Measurements from ENCODE around the gene HRH1.
"Not testable (repeated sequence)": the region's sequence is repeated elsewhere in the genome, so short reads cannot be mapped to it uniquely, and the experiment has no call there.

Gene HRH1, protein sequence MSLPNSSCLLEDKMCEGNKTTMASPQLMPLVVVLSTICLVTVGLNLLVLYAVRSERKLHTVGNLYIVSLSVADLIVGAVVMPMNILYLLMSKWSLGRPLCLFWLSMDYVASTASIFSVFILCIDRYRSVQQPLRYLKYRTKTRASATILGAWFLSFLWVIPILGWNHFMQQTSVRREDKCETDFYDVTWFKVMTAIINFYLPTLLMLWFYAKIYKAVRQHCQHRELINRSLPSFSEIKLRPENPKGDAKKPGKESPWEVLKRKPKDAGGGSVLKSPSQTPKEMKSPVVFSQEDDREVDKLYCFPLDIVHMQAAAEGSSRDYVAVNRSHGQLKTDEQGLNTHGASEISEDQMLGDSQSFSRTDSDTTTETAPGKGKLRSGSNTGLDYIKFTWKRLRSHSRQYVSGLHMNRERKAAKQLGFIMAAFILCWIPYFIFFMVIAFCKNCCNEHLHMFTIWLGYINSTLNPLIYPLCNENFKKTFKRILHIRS

DNA sequence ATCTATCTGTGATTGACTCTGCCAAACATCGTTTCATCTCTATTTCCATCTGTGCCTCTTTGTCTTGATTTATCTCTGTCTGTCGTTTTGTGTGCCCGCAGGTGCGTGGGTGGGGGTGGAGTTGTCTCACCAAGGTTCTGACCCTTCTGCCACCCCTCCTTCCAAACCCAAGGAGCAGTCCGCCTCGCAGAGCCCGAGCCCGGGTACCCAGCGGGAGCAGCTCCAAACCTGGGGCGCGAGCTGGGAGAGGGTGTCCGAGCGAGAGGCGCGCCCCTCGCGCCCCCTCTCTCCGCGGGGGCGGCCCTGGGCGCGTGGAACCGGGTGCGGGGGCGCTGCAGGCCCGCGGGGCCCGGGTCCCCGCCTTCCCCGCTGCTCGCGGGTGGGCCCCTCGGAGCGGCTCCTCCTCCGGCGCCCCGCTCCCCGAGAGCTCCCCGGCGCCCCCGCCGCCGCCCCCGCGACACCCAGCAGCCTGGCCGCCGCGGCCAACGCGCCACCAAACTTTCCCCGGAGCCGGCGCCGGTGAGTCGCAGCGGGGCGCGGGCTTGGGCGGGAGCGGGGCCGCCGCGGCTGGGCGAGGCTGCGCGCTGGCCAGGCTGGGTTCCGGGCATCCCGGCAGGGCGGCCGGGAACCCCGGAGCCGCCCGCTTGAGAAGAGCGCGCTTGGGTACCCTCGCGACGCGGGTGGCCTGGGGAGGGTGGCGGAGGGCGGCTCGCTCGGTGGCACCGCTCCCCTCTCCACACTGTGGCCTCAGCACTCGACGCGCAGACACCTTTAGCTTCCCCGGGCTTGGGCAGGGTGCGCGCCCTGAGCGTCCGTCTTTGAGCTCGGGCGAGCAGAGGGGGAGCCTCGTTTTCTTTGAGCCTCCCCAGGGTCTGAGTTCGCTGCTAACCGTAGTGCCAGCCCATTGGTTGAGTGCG is at the start of gene HRH1:
Gene HRH1 (plus strand): TSS at position 458 of the 917 bp plus-strand sequence. CDS start 104,545 bp downstream, outside the sequence.
- peak within 1 kb of the TSS; percentile 49 for H3K4me3 ChIP-seq
- peak within 1 kb of the TSS; percentile 72 for H3K4me2 ChIP-seq
- no peaks in the 10 kb centered on the region for H3K9me3 ChIP-seq
- H3K27me3 ChIP-seq, result peaks cover 68% of the 10 kb centered on the region
- H3K4me1 ChIP-seq, result peaks cover 18% of the 10 kb centered on the region; the same call in 1 of the 2 replicates
- H4K20me1 ChIP-seq, result peaks cover 28% of the 10 kb centered on the region; the same call in 1 of the 2 replicates
- H3K36me3 ChIP-seq, result no peaks in the 10 kb centered on the region
- no peak within 1 kb of the TSS for H3K9ac ChIP-seq
- H3K27ac ChIP-seq, result no peak within 1 kb of the TSS
- no peak for TF ChIP-seq Cebpa-rat (IDR thresholded peaks at IDR 0.05)

DNA sequence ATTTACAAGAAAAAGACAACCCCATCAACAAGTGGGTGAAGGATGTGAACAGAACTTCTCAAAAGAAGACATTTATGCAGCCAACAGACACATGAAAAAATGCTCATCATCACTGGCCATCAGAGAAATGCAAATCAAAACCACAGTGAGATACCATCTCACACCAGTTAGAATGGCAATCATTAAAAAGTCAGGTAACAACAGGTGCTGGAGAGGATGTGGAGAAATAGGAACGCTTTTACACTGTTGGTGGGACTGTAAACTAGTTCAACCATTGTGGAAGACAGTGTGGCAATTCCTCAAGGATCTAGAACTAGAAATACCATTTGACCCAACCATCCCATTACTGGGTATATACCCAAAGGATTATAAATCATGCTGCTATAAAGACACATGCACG is 41.0 kb upstream of the HRH1 start:
- H3K4me2 ChIP-seq, H4K20me1 ChIP-seq, H3K9ac ChIP-seq, H3K4me1 ChIP-seq, H3K27ac ChIP-seq, H3K4me3 ChIP-seq, H3K36me3 ChIP-seq, H3K9me3 ChIP-seq, H3K27me3 ChIP-seq: not testable (repeated sequence)

DNA sequence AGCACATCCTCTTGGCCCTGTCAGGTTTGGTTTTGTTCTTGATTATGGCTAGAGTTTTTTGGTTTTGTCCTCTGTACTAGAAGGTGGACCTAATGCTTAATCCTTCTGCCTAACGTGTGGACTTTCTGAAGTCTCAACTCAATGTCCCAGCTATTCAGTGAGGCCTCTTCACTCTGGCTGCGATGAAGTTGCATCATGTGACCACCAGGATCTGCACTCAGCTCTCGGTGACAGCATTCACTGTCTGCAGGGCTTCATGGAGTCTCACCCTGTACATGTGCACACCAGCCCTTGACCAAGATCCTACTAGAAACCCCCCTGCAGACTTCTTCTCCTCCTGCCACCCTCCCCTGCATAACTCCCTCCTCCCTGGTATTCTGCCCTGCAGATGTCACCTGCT is 38.7 kb upstream of the HRH1 start:
- H3K4me2 ChIP-seq, result no peak overlapping the region
- H3K27me3 ChIP-seq, result no peaks in the 10 kb centered on the region
- no peaks in the 10 kb centered on the region for H3K36me3 ChIP-seq
- H3K9me3 ChIP-seq, result peaks cover 8% of the 10 kb centered on the region
- no peak overlapping the region for H3K9ac ChIP-seq
- H3K27ac ChIP-seq, result no peak overlapping the region
- H3K4me1 ChIP-seq, result peaks cover 14% of the 10 kb centered on the region
- H4K20me1 ChIP-seq, result no peaks in the 10 kb centered on the region
- H3K4me3 ChIP-seq, result no peak overlapping the region
- TF ChIP-seq Cebpa-rat (IDR thresholded peaks at IDR 0.05), result no peak

DNA sequence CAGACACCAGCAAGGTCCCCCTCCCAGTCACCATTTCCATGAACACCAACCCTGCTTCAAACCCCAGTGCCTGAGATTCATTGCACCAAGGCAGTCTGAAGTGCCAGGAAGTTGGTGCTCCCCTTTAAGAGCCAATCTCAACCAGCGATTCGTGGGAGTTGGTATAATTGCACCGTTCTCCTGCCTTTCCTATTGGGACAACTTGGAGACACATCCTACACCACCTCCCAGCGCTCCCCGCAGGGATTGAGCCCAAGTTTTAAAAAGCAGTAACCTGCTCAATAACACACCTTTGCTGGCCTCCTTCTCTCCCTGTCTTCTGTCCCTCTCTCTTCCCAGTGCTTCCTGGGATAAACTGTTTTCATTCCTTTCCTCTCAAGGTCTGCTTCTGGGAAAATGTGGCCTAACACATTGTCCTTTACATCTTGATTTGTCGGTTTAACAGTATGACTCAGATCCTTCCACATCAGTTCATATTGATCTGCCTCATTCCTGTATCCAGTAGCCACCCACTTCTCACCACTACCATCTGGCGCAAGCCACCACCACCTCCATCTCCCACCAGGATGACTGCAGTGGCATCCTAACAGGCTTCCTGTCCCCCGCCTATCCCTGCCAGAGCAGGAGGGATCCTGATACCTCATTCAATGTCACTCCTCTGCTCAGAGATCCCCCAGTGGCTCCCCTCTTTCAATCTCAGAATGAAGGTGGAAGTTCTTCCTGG is 37.8 kb upstream of the HRH1 start:
- no peak for TF ChIP-seq Cebpa-rat (IDR thresholded peaks at IDR 0.05)
- no peaks in the 10 kb centered on the region for H3K36me3 ChIP-seq
- no peaks in the 10 kb centered on the region for H4K20me1 ChIP-seq

DNA sequence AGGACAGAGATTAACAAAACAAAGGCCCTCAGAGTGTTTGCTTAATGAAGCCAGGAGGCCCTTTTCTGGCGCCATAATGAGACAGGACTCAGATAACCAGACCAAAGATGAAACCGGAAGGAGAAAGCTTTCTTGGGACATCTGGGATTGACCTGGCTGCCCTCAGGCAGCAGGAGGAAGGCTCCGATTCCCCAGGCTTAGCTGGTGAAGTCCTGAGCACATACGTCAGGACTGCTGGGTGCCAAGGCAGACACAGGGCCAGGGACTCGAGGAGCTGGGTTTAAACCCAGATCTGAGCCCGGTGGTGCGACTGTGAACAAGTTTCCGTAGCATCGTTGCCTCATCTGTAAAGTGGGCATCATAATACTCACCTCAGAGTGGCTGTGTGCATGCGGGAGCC is 36.7 kb upstream of the HRH1 start:
- H3K9ac ChIP-seq, result no peak overlapping the region
- peaks cover 8% of the 10 kb centered on the region for H3K9me3 ChIP-seq
- H3K4me2 ChIP-seq, result no peak overlapping the region
- H3K36me3 ChIP-seq, result no peaks in the 10 kb centered on the region
- no peak for TF ChIP-seq Cebpa-rat (IDR thresholded peaks at IDR 0.05)
- no peak overlapping the region for H3K4me3 ChIP-seq
- no peaks in the 10 kb centered on the region for H3K27me3 ChIP-seq
- H4K20me1 ChIP-seq, result no peaks in the 10 kb centered on the region
- H3K4me1 ChIP-seq, result peaks cover 23% of the 10 kb centered on the region
- H3K27ac ChIP-seq, result no peak overlapping the region

More for the DNA sequence above, 37.8 kb upstream of the HRH1 start:
- no peaks in the 10 kb centered on the region for H3K27me3 ChIP-seq
- no peak overlapping the region for H3K27ac ChIP-seq
- no peak overlapping the region for H3K4me2 ChIP-seq
- H3K9me3 ChIP-seq, result peaks cover 8% of the 10 kb centered on the region
- no peak overlapping the region for H3K4me3 ChIP-seq
- no peak overlapping the region for H3K9ac ChIP-seq
- peaks cover 23% of the 10 kb centered on the region for H3K4me1 ChIP-seq

DNA sequence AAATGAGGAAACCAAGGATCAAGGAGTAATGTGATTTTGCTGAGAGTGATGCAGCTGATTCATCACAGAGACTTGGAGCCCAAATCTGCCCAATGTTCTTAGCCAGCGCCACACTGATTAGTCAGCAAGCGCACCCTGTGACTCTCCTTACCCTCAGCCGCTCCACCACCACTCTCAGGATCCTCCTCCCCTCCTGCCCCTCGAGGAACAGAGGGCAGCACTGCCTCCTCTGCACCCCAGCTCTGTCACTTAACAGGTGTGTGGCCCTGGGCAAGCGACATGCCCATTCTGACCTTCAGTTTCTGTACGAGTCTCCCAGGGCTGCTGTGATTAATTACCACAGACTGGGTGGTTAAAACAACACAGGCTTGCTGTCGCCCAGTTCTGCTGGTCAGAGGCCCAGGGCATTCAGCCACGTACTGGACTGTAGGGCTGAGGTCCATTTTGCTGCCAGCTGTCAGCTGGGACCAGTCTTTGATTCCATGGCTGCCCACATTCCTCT is 36.1 kb upstream of the HRH1 start:
- Histone ChIP-seq H3K36me3 (no peaks in the 10 kb centered on the region), H3K4me1 (peaks cover 23% of the 10 kb centered on the region), H3K9me3 (peaks cover 11% of the 10 kb centered on the region), H3K4me3 (no peak overlapping the region), H3K27ac (no peak overlapping the region), H3K4me2 (no peak overlapping the region), H4K20me1 (no peaks in the 10 kb centered on the region), H3K27me3 (no peaks in the 10 kb centered on the region), H3K9ac (no peak overlapping the region)
- TF ChIP-seq Cebpa-rat (IDR thresholded peaks at IDR 0.05), result no peak

DNA sequence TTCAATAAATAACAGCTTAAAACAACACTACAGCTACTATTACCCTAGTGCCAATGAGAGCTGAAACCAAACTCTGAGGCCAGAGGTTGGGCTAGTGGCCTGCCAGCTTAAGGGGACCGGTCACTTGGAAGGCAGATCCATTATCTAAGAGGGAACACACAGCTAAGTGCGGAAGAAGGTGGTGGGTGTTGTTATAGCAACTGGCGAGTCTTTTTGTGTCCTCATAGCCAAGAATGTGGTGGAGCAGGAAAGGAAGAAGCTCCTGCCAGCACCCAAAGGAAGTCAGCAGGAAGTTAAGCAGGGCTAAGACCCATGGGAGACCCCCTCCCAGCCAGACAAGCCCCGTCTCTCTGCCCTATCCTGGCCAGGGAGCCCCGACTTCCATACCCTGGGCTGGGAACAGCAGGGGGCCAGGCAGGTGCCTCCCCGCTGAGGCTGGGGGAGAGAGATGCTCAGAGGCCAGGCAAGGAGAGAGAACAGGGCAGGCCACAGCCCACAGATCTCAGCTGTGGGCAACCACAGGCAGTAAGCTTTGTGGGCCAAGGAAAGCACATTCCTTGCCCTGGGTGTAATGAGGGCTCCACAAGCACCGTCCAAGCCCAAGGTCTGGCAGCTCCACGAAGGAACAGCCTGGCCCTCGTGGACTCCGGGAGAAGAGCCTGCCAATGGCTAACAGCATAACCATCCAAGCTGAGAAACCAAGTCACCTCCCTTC is 34.0 kb upstream of the HRH1 start:
- peak overlapping the region; percentile 57 for H3K9ac ChIP-seq
- TF ChIP-seq Cebpa-rat (IDR thresholded peaks at IDR 0.05), result no peak

DNA sequence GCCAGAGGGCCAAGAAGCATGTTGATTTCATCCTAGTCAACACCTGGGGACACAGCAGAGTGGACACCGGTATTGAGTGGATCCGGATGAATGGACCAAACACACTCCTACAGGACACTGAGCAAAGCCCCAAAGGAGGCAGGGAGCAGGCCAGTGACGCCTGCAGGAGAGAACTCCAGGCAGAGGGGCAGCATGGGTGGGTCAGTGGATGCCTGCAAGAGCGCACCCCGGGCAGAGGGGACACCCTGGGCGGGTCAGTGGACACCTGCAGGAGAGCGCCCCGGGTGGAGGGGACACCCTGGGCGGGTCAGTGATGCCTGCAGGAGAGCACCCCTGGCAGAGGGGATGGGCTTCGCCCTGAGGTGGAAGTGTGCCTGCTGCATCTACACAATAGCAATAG is 27.6 kb upstream of the HRH1 start:
- Histone ChIP-seq H4K20me1 (no peaks in the 10 kb centered on the region), H3K9me3 (peaks cover 13% of the 10 kb centered on the region), H3K27ac (no peak overlapping the region), H3K4me2 (peak overlapping the region; percentile 65), H3K4me3 (no peak overlapping the region), H3K27me3 (no peaks in the 10 kb centered on the region), H3K4me1 (peaks cover 51% of the 10 kb centered on the region), H3K36me3 (no peaks in the 10 kb centered on the region), H3K9ac (no peak overlapping the region)
- TF ChIP-seq Cebpa-rat (IDR thresholded peaks at IDR 0.05), result no peak

More for the DNA sequence above, 34.0 kb upstream of the HRH1 start:
- H3K4me2 ChIP-seq, result peak overlapping the region; percentile 90
- no peaks in the 10 kb centered on the region for H3K36me3 ChIP-seq
- no peaks in the 10 kb centered on the region for H3K27me3 ChIP-seq
- H4K20me1 ChIP-seq, result no peaks in the 10 kb centered on the region
- H3K4me1 ChIP-seq, result peaks cover 33% of the 10 kb centered on the region
- H3K4me3 ChIP-seq, result peak overlapping the region; percentile 19; the same call in 1 of the 2 replicates
- H3K27ac ChIP-seq, result peak overlapping the region; percentile 66
- H3K9me3 ChIP-seq, result peaks cover 13% of the 10 kb centered on the region

Data from BLaER1 (cell line).